ENCODE data around the gene USP12. TPM values are rescaled to one million over a fixed set of nuclear protein-coding genes. Genes with fewer than 3 reads are reported as not detected.

The USP12 gene
- total RNA-seq, 2 experiments from 2014 or later = 35.7 to 40.1 TPM

DNA sequence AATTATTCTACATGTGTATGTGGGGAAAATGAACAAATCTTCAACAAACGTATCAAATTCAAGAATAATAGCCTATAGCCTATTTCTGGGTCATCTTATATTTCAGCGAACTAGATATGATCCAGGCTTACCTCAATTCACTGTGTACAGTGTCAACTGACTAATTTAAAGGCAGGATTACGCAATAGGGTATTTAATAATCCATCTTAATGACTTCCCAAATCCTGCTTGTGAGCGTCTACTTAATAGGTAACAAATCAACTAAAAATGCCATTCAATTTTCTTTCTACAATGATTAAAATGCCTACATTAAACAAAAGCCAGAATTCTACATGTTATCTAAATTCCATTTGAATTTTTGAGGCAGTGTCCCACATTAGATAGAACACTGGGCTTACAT is 67.0 kb downstream of the USP12 start:
- intact Hi-C loops (cut with micrococcal nuclease) = no loop called here
- peaks cover 49% of the 10 kb centered on the region for H3K36me3 Mint-ChIP-seq (ENCODE audit: low read depth)
- TF ChIP-seq, protein P1, sequence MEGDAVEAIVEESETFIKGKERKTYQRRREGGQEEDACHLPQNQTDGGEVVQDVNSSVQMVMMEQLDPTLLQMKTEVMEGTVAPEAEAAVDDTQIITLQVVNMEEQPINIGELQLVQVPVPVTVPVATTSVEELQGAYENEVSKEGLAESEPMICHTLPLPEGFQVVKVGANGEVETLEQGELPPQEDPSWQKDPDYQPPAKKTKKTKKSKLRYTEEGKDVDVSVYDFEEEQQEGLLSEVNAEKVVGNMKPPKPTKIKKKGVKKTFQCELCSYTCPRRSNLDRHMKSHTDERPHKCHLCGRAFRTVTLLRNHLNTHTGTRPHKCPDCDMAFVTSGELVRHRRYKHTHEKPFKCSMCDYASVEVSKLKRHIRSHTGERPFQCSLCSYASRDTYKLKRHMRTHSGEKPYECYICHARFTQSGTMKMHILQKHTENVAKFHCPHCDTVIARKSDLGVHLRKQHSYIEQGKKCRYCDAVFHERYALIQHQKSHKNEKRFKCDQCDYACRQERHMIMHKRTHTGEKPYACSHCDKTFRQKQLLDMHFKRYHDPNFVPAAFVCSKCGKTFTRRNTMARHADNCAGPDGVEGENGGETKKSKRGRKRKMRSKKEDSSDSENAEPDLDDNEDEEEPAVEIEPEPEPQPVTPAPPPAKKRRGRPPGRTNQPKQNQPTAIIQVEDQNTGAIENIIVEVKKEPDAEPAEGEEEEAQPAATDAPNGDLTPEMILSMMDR (IDR thresholded peaks at IDR 0.05) = no peak
- POLR2A ChIA-PET = no interaction called here
- no peak overlapping the region for H3K4me3 Mint-ChIP-seq
- CTCF ChIA-PET = interaction anchor here (1.4 kb wide), 1 partner anchor 258 kb away, joined by 3 read pairs; no protein-coding TSS in a partner anchor
- H3K4me1 Mint-ChIP-seq (ENCODE audit: low read depth) = peaks cover 23% of the 10 kb centered on the region
- ATAC-seq (no peak), DNase-seq (no peak)
- H3K27me3 Mint-ChIP-seq = no peaks in the 10 kb centered on the region
- no peak overlapping the region for H3K27ac Mint-ChIP-seq
- no peaks in the 10 kb centered on the region for H3K9me3 Mint-ChIP-seq

DNA sequence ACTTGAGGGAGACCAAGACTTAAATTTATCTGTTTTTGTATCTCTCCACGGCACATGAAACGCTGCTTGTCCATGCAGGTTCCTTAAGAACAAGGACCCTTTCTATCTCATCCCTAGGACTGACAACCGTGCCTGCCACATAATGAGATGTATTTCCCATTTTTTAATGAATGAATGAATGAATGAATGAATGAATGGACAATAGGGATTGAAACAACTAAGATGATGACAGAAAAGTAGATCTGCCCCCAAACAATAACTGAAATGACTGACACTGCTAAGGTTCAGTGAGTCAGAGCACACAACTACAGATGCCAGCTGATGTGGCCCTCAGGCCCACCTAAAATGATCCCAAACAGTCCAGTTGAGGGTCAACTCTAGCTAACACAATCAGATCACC is 69.8 kb downstream of the USP12 start:
- DNase-seq (no peak), ATAC-seq (no peak)
- no peak overlapping the region for H3K4me3 Mint-ChIP-seq
- H3K4me1 Mint-ChIP-seq (ENCODE audit: low read depth) = peaks cover 42% of the 10 kb centered on the region
- H3K27me3 Mint-ChIP-seq = no peaks in the 10 kb centered on the region
- H3K36me3 Mint-ChIP-seq (ENCODE audit: low read depth) = peaks cover 46% of the 10 kb centered on the region
- ChIA-PET POLR2A (no interaction called here), CTCF (no interaction called here)
- no peak overlapping the region for H3K27ac Mint-ChIP-seq
- H3K9me3 Mint-ChIP-seq = no peaks in the 10 kb centered on the region
- TF ChIP-seq, protein P1 (IDR thresholded peaks at IDR 0.05) = no peak
- intact Hi-C loops (cut with micrococcal nuclease) = no loop called here

DNA sequence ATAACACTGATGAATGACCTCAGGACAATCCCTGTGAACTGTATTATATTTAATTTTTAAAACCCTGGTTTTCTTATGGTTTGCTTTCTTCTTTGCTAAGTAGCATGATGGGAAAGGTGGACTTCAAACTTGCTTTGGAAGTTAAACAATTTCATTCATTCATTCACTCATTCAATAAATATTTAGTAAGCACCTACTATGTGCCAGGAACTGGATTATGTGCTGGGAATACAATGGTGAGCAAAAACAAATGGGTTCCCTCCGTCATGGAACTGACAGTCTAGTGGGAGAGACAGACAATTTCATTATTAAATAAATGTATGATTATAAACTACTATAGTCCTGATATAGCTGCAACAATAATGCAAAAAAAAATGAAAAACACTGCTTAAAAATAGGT is 70.3 kb downstream of the USP12 start:
- no peaks in the 10 kb centered on the region for H3K9me3 Mint-ChIP-seq
- ATAC-seq (no peak), DNase-seq (no peak)
- TF ChIP-seq, protein P1 (IDR thresholded peaks at IDR 0.05) = no peak
- no peak overlapping the region for H3K27ac Mint-ChIP-seq
- no peaks in the 10 kb centered on the region for H3K27me3 Mint-ChIP-seq
- H3K4me3 Mint-ChIP-seq = no peak overlapping the region
- intact Hi-C loops (cut with micrococcal nuclease) = no loop called here
- H3K4me1 Mint-ChIP-seq (ENCODE audit: low read depth) = peaks cover 41% of the 10 kb centered on the region
- ChIA-PET POLR2A (no interaction called here), CTCF (no interaction called here)
- H3K36me3 Mint-ChIP-seq (ENCODE audit: low read depth) = peaks cover 50% of the 10 kb centered on the region

DNA sequence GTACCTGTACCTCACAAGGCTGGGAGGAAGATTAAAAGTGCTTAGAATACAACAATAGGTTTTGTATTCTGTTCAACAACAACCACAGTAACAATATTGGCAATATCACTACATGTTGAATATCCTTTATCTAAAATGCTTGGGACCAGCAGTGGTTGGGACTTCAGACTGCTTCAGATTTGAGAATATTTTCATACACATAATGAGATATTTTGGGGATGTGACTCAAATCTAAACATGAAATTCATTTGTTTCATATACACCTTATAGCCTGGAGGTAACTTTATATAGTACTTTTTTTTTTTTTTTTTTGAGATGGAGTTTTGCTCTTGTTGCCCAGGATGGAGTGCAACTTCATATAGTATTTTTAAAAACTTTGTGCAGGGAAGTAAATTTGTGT is 73.9 kb downstream of the USP12 start:
- DNase-seq (no peak), ATAC-seq (no peak)
- Mint-ChIP-seq H3K4me3 (no peak overlapping the region), H3K9me3 (no peaks in the 10 kb centered on the region), H3K27ac (no peak overlapping the region), H3K27me3 (no peaks in the 10 kb centered on the region), H3K36me3 (ENCODE audit: low read depth) (peaks cover 52% of the 10 kb centered on the region), H3K4me1 (ENCODE audit: low read depth) (peaks cover 34% of the 10 kb centered on the region)
- intact Hi-C loops (cut with micrococcal nuclease) = no loop called here
- TF ChIP-seq, protein P1 (IDR thresholded peaks at IDR 0.05) = no peak
- POLR2A ChIA-PET = no interaction called here
- CTCF ChIA-PET = no interaction called here

DNA sequence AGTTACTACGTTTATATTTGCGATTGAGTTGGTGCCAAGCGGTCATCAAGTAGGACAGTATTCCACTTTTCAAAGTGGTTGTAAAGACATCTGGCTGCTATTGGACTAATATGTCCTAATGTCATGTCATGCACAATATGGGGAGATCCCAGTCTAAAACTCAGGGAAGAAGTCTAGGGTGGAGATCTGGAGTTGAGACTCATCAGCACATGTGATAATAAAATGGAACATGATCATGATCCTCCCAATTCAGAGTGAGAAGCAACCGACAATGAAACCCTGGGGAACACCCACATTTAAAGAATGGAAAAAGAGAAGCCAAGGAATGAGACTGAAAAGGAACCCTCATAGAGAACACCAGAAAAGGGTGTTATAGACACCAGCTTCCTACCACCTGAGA is 80.2 kb downstream of the USP12 start:
- DNase-seq (no peak), ATAC-seq (no peak)
- H3K36me3 Mint-ChIP-seq (ENCODE audit: low read depth) = peaks cover 62% of the 10 kb centered on the region
- no peak overlapping the region for H3K27ac Mint-ChIP-seq
- no peak overlapping the region for H3K4me3 Mint-ChIP-seq
- intact Hi-C loops (cut with micrococcal nuclease) = no loop called here
- H3K4me1 Mint-ChIP-seq (ENCODE audit: low read depth) = no peaks in the 10 kb centered on the region
- ChIA-PET POLR2A (no interaction called here), CTCF (no interaction called here)
- TF ChIP-seq, protein P1 (IDR thresholded peaks at IDR 0.05) = no peak
- H3K27me3 Mint-ChIP-seq = no peaks in the 10 kb centered on the region
- H3K9me3 Mint-ChIP-seq = no peaks in the 10 kb centered on the region
